DMS114 treated with DMSO at 0.1 percent for 48 hours (cell line): ENCODE measurements around the gene PPARGC1A.

Source experiments
- DNase-seq: peaks from one replicate; lab custom pipeline; 2025; ENCODE audit not compliant: unreplicated experiment; lab: John Stamatoyannopoulos, UW

Gene PPARGC1A

GRCh38 chr4:23881052-23881501 lies 8.8 kb downstream of the PPARGC1A start:
- DNase-seq = no peak

- no peak for DNase-seq
These were observed 10.7 kb downstream of the PPARGC1A start for GRCh38 chr4:23878912-23879732.

- no peak for DNase-seq
These were observed 11.5 kb downstream of the PPARGC1A start for GRCh38 chr4:23878246-23878891.

GRCh38 chr4:23877758-23878229 lies 12.1 kb downstream of the PPARGC1A start:
- no peak for DNase-seq

GRCh38 chr4:23876418-23877089 lies 13.3 kb downstream of the PPARGC1A start:
- no peak for DNase-seq

- DNase-seq = no peak
These were observed 14.5 kb downstream of the PPARGC1A start for GRCh38 chr4:23875317-23875716.

GRCh38 chr4:23874536-23874901 lies 15.3 kb downstream of the PPARGC1A start:
- no peak for DNase-seq

GRCh38 chr4:23873717-23874535 lies 15.9 kb downstream of the PPARGC1A start:
- DNase-seq = no peak

GRCh38 chr4:23871426-23871825 lies 18.4 kb downstream of the PPARGC1A start:
- no peak for DNase-seq

GRCh38 chr4:23866450-23867075 lies 23.3 kb downstream of the PPARGC1A start:
- DNase-seq = no peak

- no peak for DNase-seq
These were observed 27.9 kb downstream of the PPARGC1A start for GRCh38 chr4:23861897-23862296.

- DNase-seq = no peak
These were observed 28.9 kb downstream of the PPARGC1A start for GRCh38 chr4:23860919-23861318.

- no peak for DNase-seq
These were observed 32.4 kb downstream of the PPARGC1A start for GRCh38 chr4:23857367-23857959.

- no peak for DNase-seq
These were observed 33.2 kb downstream of the PPARGC1A start for GRCh38 chr4:23856630-23857029.

GRCh38 chr4:23855912-23856605 lies 33.8 kb downstream of the PPARGC1A start:
- DNase-seq = no peak

GRCh38 chr4:23853986-23854660 lies 35.7 kb downstream of the PPARGC1A start:
- no peak for DNase-seq

- no peak for DNase-seq
These were observed 38.4 kb downstream of the PPARGC1A start for GRCh38 chr4:23851464-23851863.

GRCh38 chr4:23847158-23847557 lies 42.7 kb downstream of the PPARGC1A start:
- no peak for DNase-seq

GRCh38 chr4:23844961-23845360 lies 44.9 kb downstream of the PPARGC1A start:
- DNase-seq = no peak
